Measurements from ENCODE around the gene RBM15B.

Gene RBM15B

GRCh38 chr3:51375136-51375535 lies 15.9 kb upstream of the RBM15B start:
- H3K27me3 ChIP-seq (ENCODE audit: insufficient read depth, low read length, poor library complexity), result peaks cover 6% of the 10 kb centered on the region
- TF ChIP-seq CTCF (IDR thresholded peaks at IDR 0.05; ENCODE audit: borderline replicate concordance, extremely low read depth, low read length, poor library complexity, severe bottlenecking) (no peak), EZH2 (IDR thresholded peaks at IDR 0.05; ENCODE audit: borderline replicate concordance, low read depth, low read length, severe bottlenecking) (no peak)
- no peaks in the 10 kb centered on the region for H4K20me1 ChIP-seq (ENCODE audit: insufficient read depth, low read length)
- no peak overlapping the region for H3K27ac ChIP-seq (ENCODE audit: low read length)
- H3K4me2 ChIP-seq (ENCODE audit: insufficient read depth, low read length), result no peak overlapping the region
- H3K4me1 ChIP-seq (ENCODE audit: insufficient read depth, low read length), result no peaks in the 10 kb centered on the region
- H2AFZ ChIP-seq (ENCODE audit: low read depth, low read length), result no peak overlapping the region
- DNase-seq (no peak), ATAC-seq (ENCODE audit: insufficient read depth, low read depth) (no peak)
- H3K9ac ChIP-seq (ENCODE audit: low read depth, low read length), result no peak overlapping the region
- no peak overlapping the region for H3K4me3 ChIP-seq (ENCODE audit: low read depth in 1 of 2, low read length in 2 of 2)
- no peaks in the 10 kb centered on the region for H3K79me2 ChIP-seq (ENCODE audit: insufficient read depth, low read length)
- no peaks in the 10 kb centered on the region for H3K9me3 ChIP-seq (ENCODE audit: insufficient read depth, low read length, severe bottlenecking)
- H3K36me3 ChIP-seq (ENCODE audit: insufficient read depth, low read length), result no peaks in the 10 kb centered on the region

- H3K9ac ChIP-seq (ENCODE audit: low read depth, low read length), result no peak overlapping the region
- H3K27ac ChIP-seq (ENCODE audit: low read length), result no peak overlapping the region
- H3K4me2 ChIP-seq (ENCODE audit: insufficient read depth, low read length), result no peak overlapping the region
- no peak overlapping the region for H3K4me3 ChIP-seq (ENCODE audit: low read depth in 1 of 2, low read length in 2 of 2)
- ATAC-seq (ENCODE audit: insufficient read depth, low read depth) (no peak), DNase-seq (no peak)
- H3K27me3 ChIP-seq (ENCODE audit: insufficient read depth, low read length, poor library complexity), result peaks cover 6% of the 10 kb centered on the region
- no peaks in the 10 kb centered on the region for H3K79me2 ChIP-seq (ENCODE audit: insufficient read depth, low read length)
- no peaks in the 10 kb centered on the region for H4K20me1 ChIP-seq (ENCODE audit: insufficient read depth, low read length)
- H3K9me3 ChIP-seq (ENCODE audit: insufficient read depth, low read length, severe bottlenecking), result no peaks in the 10 kb centered on the region
- TF ChIP-seq CTCF (IDR thresholded peaks at IDR 0.05; ENCODE audit: borderline replicate concordance, extremely low read depth, low read length, poor library complexity, severe bottlenecking), result no peak
- no peak for TF ChIP-seq EZH2 (IDR thresholded peaks at IDR 0.05; ENCODE audit: borderline replicate concordance, low read depth, low read length, severe bottlenecking)
- no peaks in the 10 kb centered on the region for H3K4me1 ChIP-seq (ENCODE audit: insufficient read depth, low read length)
- H3K36me3 ChIP-seq (ENCODE audit: insufficient read depth, low read length), result no peaks in the 10 kb centered on the region
- H2AFZ ChIP-seq (ENCODE audit: low read depth, low read length), result no peak overlapping the region
Measured at GRCh38 chr3:51375571-51375970, 15.5 kb upstream of the RBM15B start.

- no peak overlapping the region for H2AFZ ChIP-seq (ENCODE audit: low read depth, low read length)
- no peaks in the 10 kb centered on the region for H3K79me2 ChIP-seq (ENCODE audit: insufficient read depth, low read length)
- H3K27me3 ChIP-seq (ENCODE audit: insufficient read depth, low read length, poor library complexity), result peaks cover 3% of the 10 kb centered on the region
- no peaks in the 10 kb centered on the region for H3K36me3 ChIP-seq (ENCODE audit: insufficient read depth, low read length)
- no peak overlapping the region for H3K9ac ChIP-seq (ENCODE audit: low read depth, low read length)
- no peaks in the 10 kb centered on the region for H3K9me3 ChIP-seq (ENCODE audit: insufficient read depth, low read length, severe bottlenecking)
- H3K4me3 ChIP-seq (ENCODE audit: low read depth in 1 of 2, low read length in 2 of 2), result no peak overlapping the region
- TF ChIP-seq CTCF (IDR thresholded peaks at IDR 0.05; ENCODE audit: borderline replicate concordance, extremely low read depth, low read length, poor library complexity, severe bottlenecking), result no peak
- no peak for TF ChIP-seq EZH2 (IDR thresholded peaks at IDR 0.05; ENCODE audit: borderline replicate concordance, low read depth, low read length, severe bottlenecking)
- H4K20me1 ChIP-seq (ENCODE audit: insufficient read depth, low read length), result no peaks in the 10 kb centered on the region
- no peak for ATAC-seq (ENCODE audit: insufficient read depth, low read depth)
- H3K27ac ChIP-seq (ENCODE audit: low read length), result no peak overlapping the region
- peaks cover 2% of the 10 kb centered on the region for H3K4me1 ChIP-seq (ENCODE audit: insufficient read depth, low read length)
- no peak overlapping the region for H3K4me2 ChIP-seq (ENCODE audit: insufficient read depth, low read length)
- DNase-seq, result no peak
Measured at GRCh38 chr3:51378065-51378464, 13.0 kb upstream of the RBM15B start.

GRCh38 chr3:51378726-51379125 lies 12.4 kb upstream of the RBM15B start:
- TF ChIP-seq EZH2 (IDR thresholded peaks at IDR 0.05; ENCODE audit: borderline replicate concordance, low read depth, low read length, severe bottlenecking) (no peak), CTCF (IDR thresholded peaks at IDR 0.05; ENCODE audit: borderline replicate concordance, extremely low read depth, low read length, poor library complexity, severe bottlenecking) (no peak)
- Histone ChIP-seq H3K4me3 (ENCODE audit: low read depth in 1 of 2, low read length in 2 of 2) (no peak overlapping the region), H2AFZ (ENCODE audit: low read depth, low read length) (no peak overlapping the region), H3K9ac (ENCODE audit: low read depth, low read length) (no peak overlapping the region), H3K79me2 (ENCODE audit: insufficient read depth, low read length) (peaks cover 5% of the 10 kb centered on the region), H3K4me1 (ENCODE audit: insufficient read depth, low read length) (peaks cover 9% of the 10 kb centered on the region), H3K9me3 (ENCODE audit: insufficient read depth, low read length, severe bottlenecking) (no peaks in the 10 kb centered on the region), H3K4me2 (ENCODE audit: insufficient read depth, low read length) (no peak overlapping the region), H3K36me3 (ENCODE audit: insufficient read depth, low read length) (no peaks in the 10 kb centered on the region), H3K27me3 (ENCODE audit: insufficient read depth, low read length, poor library complexity) (peaks cover 3% of the 10 kb centered on the region), H4K20me1 (ENCODE audit: insufficient read depth, low read length) (no peaks in the 10 kb centered on the region), H3K27ac (ENCODE audit: low read length) (no peak overlapping the region)
- DNase-seq (no peak), ATAC-seq (ENCODE audit: insufficient read depth, low read depth) (no peak)
